HepG2 (cell line): ENCODE results near the gene ZNF865. TPM values are rescaled to one million over a fixed set of nuclear protein-coding genes. Genes with fewer than 3 reads are reported as not detected.

ENCODE experiments used
- AKNA ChIP-seq: sonication (generic); formaldehyde crosslinking; IDR thresholded peaks from 2 replicates; pipeline ENCODE4 v1.4.0; 2020; ENCODE audit warnings: missing genetic modification reagents, borderline replicate concordance
- CENPT ChIP-seq: sonication (generic); formaldehyde crosslinking; IDR thresholded peaks from 2 replicates; pipeline ENCODE4 v1.8.0; 2022; ENCODE audit warnings: low read depth, mild to moderate bottlenecking, moderate library complexity, missing genetic modification reagents
- DR1 ChIP-seq: sonication (generic); formaldehyde crosslinking; IDR thresholded peaks from 2 replicates; pipeline ENCODE4 v1.8.0; 2021; ENCODE audit warnings: mild to moderate bottlenecking, missing genetic modification reagents, inconsistent platforms
- FOSL2 ChIP-seq: sonication (generic); formaldehyde crosslinking; IDR thresholded peaks from 2 replicates; pipeline ENCODE4 v1.4.0; 2020; ENCODE audit warnings: missing genetic modification reagents
- HMGA1 ChIP-seq: sonication (generic); formaldehyde crosslinking; conservative IDR thresholded peaks from 2 replicates; pipeline ENCODE4 v1.4.0; 2020; ENCODE audit warnings: missing genetic modification reagents
- HMGXB3 ChIP-seq: sonication (generic); formaldehyde crosslinking; IDR thresholded peaks from 2 replicates; pipeline ENCODE4 v1.4.0; 2020; ENCODE audit warnings: missing genetic modification reagents, borderline replicate concordance
- LBX2 ChIP-seq: sonication (generic); formaldehyde crosslinking; IDR thresholded peaks from 2 replicates; pipeline ENCODE4 v1.5.0; 2020; ENCODE audit warnings: missing genetic modification reagents, mild to moderate bottlenecking, borderline replicate concordance
- RFXAP ChIP-seq: sonication (generic); formaldehyde crosslinking; IDR thresholded peaks from 2 replicates; pipeline ENCODE4 v1.4.0; 2020; ENCODE audit warnings: missing genetic modification reagents, borderline replicate concordance
- SNAPC2 ChIP-seq: sonication (generic); formaldehyde crosslinking; IDR thresholded peaks from 2 replicates; pipeline ENCODE4 v1.8.1; 2022; ENCODE audit warnings: mild to moderate bottlenecking, missing genetic modification reagents
- ZNF160 ChIP-seq: sonication (generic); formaldehyde crosslinking; IDR thresholded peaks from 2 replicates; pipeline ENCODE4 v1.8.0; 2022; ENCODE audit warnings: mild to moderate bottlenecking, inconsistent platforms, missing genetic modification reagents
- ZNF296 ChIP-seq: sonication (generic); formaldehyde crosslinking; conservative IDR thresholded peaks from 2 replicates; pipeline ENCODE4 v1.5.0; 2020; ENCODE audit warnings: mild to moderate bottlenecking, missing genetic modification reagents
- ZNF549 ChIP-seq: sonication (generic); formaldehyde crosslinking; IDR thresholded peaks from 2 replicates; pipeline ENCODE4 v1.5.0; 2020; ENCODE audit warnings: missing genetic modification reagents
- ZNF773 ChIP-seq: sonication (generic); formaldehyde crosslinking; IDR thresholded peaks from 2 replicates; pipeline ENCODE4 v1.4.0; 2020; ENCODE audit warnings: missing genetic modification reagents, borderline replicate concordance
- ZNF841 ChIP-seq: sonication (generic); formaldehyde crosslinking; IDR thresholded peaks from 2 replicates; pipeline ENCODE4 v1.8.1; 2023; ENCODE audit warnings: missing genetic modification reagents, borderline replicate concordance
- polyA plus RNA-seq, 8 experiments: library from polyadenylated mRNA; depleted of rRNA in 3 of 8; stranded (reverse) in 7 of 8; unstranded in 1 of 8; fragments of >200 nt; fragmentation: Illumina TruSeq in 4 of 8; extraction: Trizol in 4 of 8; gene quantifications; 2 replicates each; pipeline versions ENCODE4 v1.2.1 to v1.2.3, GENCODE V29; 2011 to 2016; ENCODE audit warnings: low read depth in 4 of 8, missing spikeins in 1 of 8, mixed read lengths in 1 of 8; ENCODE audit not compliant: insufficient read depth in 1 of 8
- total RNA-seq, 5 experiments: library from RNA; depleted of rRNA; stranded (reverse); fragments of >200 nt; fragmentation: Illumina TruSeq; extraction: Trizol; gene quantifications; 2 replicates each; pipeline ENCODE4 v1.2.3, GENCODE V29; 2016; ENCODE audit warnings: low read depth in 1 of 5
- TF ChIP-seq, protein P1 (sequence below): sonication (generic); formaldehyde crosslinking; IDR thresholded peaks from 2 replicates; pipeline ENCODE4 v1.5.0; 2020; ENCODE audit warnings: missing genetic modification reagents, mild to moderate bottlenecking, borderline replicate concordance
- TF ChIP-seq, protein P2 (sequence below): sonication (generic); formaldehyde crosslinking; IDR thresholded peaks from 2 replicates; pipeline ENCODE4 v1.5.0; 2020; ENCODE audit warnings: missing genetic modification reagents

ZNF865 gene
- total and polyA plus RNA-seq, 2 of the 13 experiments (the other 11 are each of a cell fraction or from before 2014, with no cell fraction given): 0.93 to 1.0 TPM

DNA sequence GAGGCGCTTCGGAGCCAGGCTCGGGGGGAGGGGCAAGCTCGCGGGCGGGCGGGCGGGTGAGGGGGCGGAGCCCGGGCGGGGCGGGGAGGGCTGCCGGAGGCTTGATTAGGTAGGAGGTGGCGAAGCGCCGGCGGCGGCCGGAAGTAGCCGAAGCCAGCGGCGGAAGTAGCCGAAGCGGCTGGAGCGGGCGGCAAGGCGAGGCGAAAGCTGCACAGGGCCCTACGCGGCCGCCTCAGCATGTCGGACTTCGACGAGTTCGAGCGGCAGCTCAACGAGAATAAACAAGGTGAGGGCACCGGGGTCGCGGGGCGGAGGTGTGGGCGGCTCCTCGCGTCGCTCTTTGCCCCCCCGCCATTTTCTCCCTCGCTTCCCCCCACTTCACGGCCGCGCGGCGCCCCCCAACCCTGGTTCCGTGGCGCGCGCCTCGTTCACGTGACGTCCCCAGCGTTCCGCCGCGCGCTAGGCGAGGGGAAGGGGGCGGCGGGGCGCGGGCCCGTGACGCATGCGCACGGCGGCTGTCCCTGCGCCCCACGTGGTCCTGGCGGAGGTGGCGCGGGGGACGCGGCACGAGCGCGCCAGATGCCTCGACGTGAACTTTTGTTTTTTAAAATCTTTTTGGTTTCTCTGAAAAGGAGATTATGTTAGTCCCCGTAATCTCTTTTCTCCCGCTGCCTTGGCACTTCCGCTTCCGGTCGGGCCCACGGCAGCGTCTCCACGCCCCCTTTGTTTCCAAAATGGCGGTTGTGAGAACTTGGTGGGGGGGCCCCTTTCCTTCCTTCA is 49.6 kb downstream of the ZNF865 start, which contains the start of gene U2AF2 (continued):
- no peak for TF ChIP-seq HMGA1 (CRISPR knock-in tag)
- no peak for TF ChIP-seq DR1
- peak; percentile 24; the same call in 1 of the 2 replicates for TF ChIP-seq ZNF773 (CRISPR knock-in tag)
- 0 out of 2 replicates have a peak, but pooled peaks have one; percentile 46 for TF ChIP-seq ZNF841 (CRISPR knock-in tag)
- TF ChIP-seq, protein P1, sequence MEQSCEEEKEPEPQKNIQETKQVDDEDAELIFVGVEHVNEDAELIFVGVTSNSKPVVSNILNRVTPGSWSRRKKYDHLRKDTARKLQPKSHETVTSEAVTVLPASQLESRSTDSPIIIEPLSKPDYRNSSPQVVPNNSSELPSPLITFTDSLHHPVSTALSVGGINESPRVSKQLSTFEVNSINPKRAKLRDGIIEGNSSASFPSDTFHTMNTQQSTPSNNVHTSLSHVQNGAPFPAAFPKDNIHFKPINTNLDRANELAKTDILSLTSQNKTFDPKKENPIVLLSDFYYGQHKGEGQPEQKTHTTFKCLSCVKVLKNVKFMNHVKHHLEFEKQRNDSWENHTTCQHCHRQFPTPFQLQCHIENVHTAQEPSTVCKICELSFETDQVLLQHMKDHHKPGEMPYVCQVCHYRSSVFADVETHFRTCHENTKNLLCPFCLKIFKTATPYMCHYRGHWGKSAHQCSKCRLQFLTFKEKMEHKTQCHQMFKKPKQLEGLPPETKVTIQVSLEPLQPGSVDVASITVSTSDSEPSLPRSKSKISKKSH: peak; percentile 64; the same call in 1 of the 2 replicates
- peak; percentile 76 for TF ChIP-seq RFXAP (CRISPR knock-in tag)
- no peak for TF ChIP-seq ZNF296 (CRISPR knock-in tag)
- TF ChIP-seq AKNA: no peak
- TF ChIP-seq CENPT (CRISPR knock-in tag): 0 out of 2 replicates have a peak, but pooled peaks have one; percentile 47
- no peak for TF ChIP-seq SNAPC2 (CRISPR knock-in tag)
- no peak for TF ChIP-seq HMGXB3
- TF ChIP-seq LBX2 (CRISPR knock-in tag): peak; percentile 88; the same call in 1 of the 2 replicates
- no peak for TF ChIP-seq ZNF549 (CRISPR knock-in tag)
- TF ChIP-seq FOSL2: no peak
- 0 out of 2 replicates have a peak, but pooled peaks have one; percentile 16 for TF ChIP-seq ZNF160
- TF ChIP-seq, protein P2, sequence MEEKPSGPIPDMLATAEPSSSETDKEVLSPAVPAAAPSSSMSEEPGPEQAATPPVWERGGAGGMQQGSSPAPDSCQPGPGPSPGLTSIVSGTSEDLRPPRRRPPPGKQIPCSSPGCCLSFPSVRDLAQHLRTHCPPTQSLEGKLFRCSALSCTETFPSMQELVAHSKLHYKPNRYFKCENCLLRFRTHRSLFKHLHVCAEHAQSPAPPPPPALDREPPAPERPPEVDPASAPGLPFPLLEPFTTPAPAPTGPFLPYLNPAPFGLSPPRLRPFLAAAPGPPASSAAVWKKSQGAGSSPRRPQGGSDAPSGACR (CRISPR knock-in tag): 0 out of 2 replicates have a peak, but pooled peaks have one; percentile 4
